DOHH2 (cell line): ENCODE measurements around the gene ERCC3.

Experiments used
- H3F3A ChIP-seq: fragments of 200-600 bp; sonication (generic), shearing (Covaris generic); 2 replicates; pipeline ENCODE4 v1.6.0; 2016; ENCODE audit warnings: antibody characterized with exemption, mild to moderate bottlenecking; ENCODE audit not compliant: control insufficient read depth, insufficient read depth
- H3K27ac ChIP-seq: fragments of 200-600 bp; sonication (generic); 2 replicates; pipeline ENCODE4 v1.5.1; 2014; ENCODE audit warnings: low read depth, mild to moderate bottlenecking, low read length, moderate library complexity
- H3K27me3 ChIP-seq: fragments of 200-600 bp; sonication (generic); 2 replicates; pipeline ENCODE4 v1.6.1; 2014; ENCODE audit warnings: mild to moderate bottlenecking, low read length, mixed read lengths; ENCODE audit not compliant: control insufficient read depth
- H3K36me3 ChIP-seq: fragments of 200-600 bp; sonication (generic); 2 replicates; pipeline ENCODE4 v1.6.1; 2014; ENCODE audit warnings: mild to moderate bottlenecking, low read length, moderate library complexity, mixed read lengths; ENCODE audit not compliant: control insufficient read depth
- H3K4me1 ChIP-seq: fragments of 200-600 bp; sonication (generic); 2 replicates; pipeline ENCODE4 v1.6.1; 2014; ENCODE audit warnings: mild to moderate bottlenecking, low read length, mixed read lengths; ENCODE audit not compliant: control insufficient read depth
- H3K4me2 ChIP-seq: fragments of 200-600 bp; sonication (generic); 2 replicates; pipeline ENCODE4 v1.6.0; 2014; ENCODE audit warnings: mild to moderate bottlenecking, low read length, moderate library complexity
- H3K4me3 ChIP-seq: fragments of 200-600 bp; sonication (generic); 2 replicates; pipeline ENCODE4 v1.5.1; 2014; ENCODE audit warnings: mild to moderate bottlenecking, low read length, mixed read lengths
- H3K79me2 ChIP-seq: fragments of 200-600 bp; sonication (generic); 2 replicates; pipeline ENCODE4 v1.6.1; 2014; ENCODE audit warnings: mild to moderate bottlenecking, low read length, mixed read lengths; ENCODE audit not compliant: control insufficient read depth
- H3K9me2 ChIP-seq: fragments of 200-600 bp; sonication (generic); replicated peaks from 2 replicates; pipeline ENCODE4 v1.6.1; 2014; ENCODE audit warnings: mild to moderate bottlenecking, low read length, mixed read lengths; ENCODE audit not compliant: control insufficient read depth
- H3K9me3 ChIP-seq: fragments of 200-600 bp; sonication (generic); 2 replicates; pipeline ENCODE4 v1.6.1; 2014; ENCODE audit warnings: antibody characterized with exemption, low read length, mixed read lengths; ENCODE audit not compliant: control insufficient read depth, insufficient read depth
- H4K20me1 ChIP-seq: fragments of 200-600 bp; sonication (generic); 2 replicates; pipeline ENCODE4 v1.6.0; 2014; ENCODE audit warnings: low read depth, mild to moderate bottlenecking, antibody characterized with exemption, low read length, moderate library complexity; ENCODE audit not compliant: control insufficient read depth, insufficient read depth
- CTCF ChIP-seq: fragments of 200-600 bp; sonication (generic); IDR thresholded peaks from one replicate; pipeline ENCODE4 v1.5.1; 2014; ENCODE audit warnings: antibody characterized with exemption, mild to moderate bottlenecking, low read depth, low read length; ENCODE audit not compliant: poor library complexity, severe bottlenecking
- EZH2phosphoT487 ChIP-seq: fragments of 200-600 bp; sonication (generic); IDR thresholded peaks from 2 replicates; pipeline ENCODE4 v1.6.1; 2017; ENCODE audit warnings: borderline replicate concordance, mild to moderate bottlenecking, antibody characterized with exemption, low read length, moderate library complexity, mixed read lengths

The ERCC3 gene

GRCh38 chr2:127320067-127320466 is 26.1 kb upstream of the ERCC3 start:
- Histone ChIP-seq H4K20me1 (no peaks in the 10 kb centered on the region), H3K4me1 (peaks cover 2% of the 10 kb centered on the region), H3K9me3 (no peaks in the 10 kb centered on the region), H3K27me3 (no peaks in the 10 kb centered on the region), H3F3A (no peaks in the 10 kb centered on the region), H3K4me3 (no peak overlapping the region), H3K9me2 (no peaks in the 10 kb centered on the region), H3K27ac (no peak overlapping the region), H3K79me2 (no peaks in the 10 kb centered on the region), H3K4me2 (no peak overlapping the region), H3K36me3 (peaks cover 60% of the 10 kb centered on the region)
- TF ChIP-seq CTCF = no peak
- TF ChIP-seq EZH2phosphoT487 = no peak

- H3K4me2 ChIP-seq = peak overlapping the region; percentile 19
- H3K9me3 ChIP-seq = no peaks in the 10 kb centered on the region
- peaks cover 22% of the 10 kb centered on the region for H3K4me1 ChIP-seq
- no peaks in the 10 kb centered on the region for H3K79me2 ChIP-seq
- H3K9me2 ChIP-seq = no peaks in the 10 kb centered on the region
- H3F3A ChIP-seq = no peaks in the 10 kb centered on the region
- H3K4me3 ChIP-seq = no peak overlapping the region
- no peak for TF ChIP-seq CTCF
- TF ChIP-seq EZH2phosphoT487 = no peak
- H3K36me3 ChIP-seq = peaks cover 69% of the 10 kb centered on the region
- no peak overlapping the region for H3K27ac ChIP-seq
- H4K20me1 ChIP-seq = no peaks in the 10 kb centered on the region
- H3K27me3 ChIP-seq = no peaks in the 10 kb centered on the region
These were observed 20.4 kb upstream of the ERCC3 start for GRCh38 chr2:127314193-127314988.

- H3K27ac ChIP-seq = no peak overlapping the region
- no peak for TF ChIP-seq EZH2phosphoT487
- no peak for TF ChIP-seq CTCF
- H3K9me3 ChIP-seq = no peaks in the 10 kb centered on the region
- H3K4me2 ChIP-seq = peak overlapping the region; percentile 19
- peaks cover 70% of the 10 kb centered on the region for H3K36me3 ChIP-seq
- H3K4me3 ChIP-seq = no peak overlapping the region
- H3K4me1 ChIP-seq = peaks cover 22% of the 10 kb centered on the region
- no peaks in the 10 kb centered on the region for H3K9me2 ChIP-seq
- no peaks in the 10 kb centered on the region for H3F3A ChIP-seq
- no peaks in the 10 kb centered on the region for H3K27me3 ChIP-seq
- no peaks in the 10 kb centered on the region for H4K20me1 ChIP-seq
- no peaks in the 10 kb centered on the region for H3K79me2 ChIP-seq
These were observed 19.5 kb upstream of the ERCC3 start for GRCh38 chr2:127313406-127313805.
